ENCODE measurements around the gene LRP1. TPM values are rescaled to one million over a fixed set of nuclear protein-coding genes. Genes with fewer than 3 reads are reported as not detected.

The LRP1 gene
- total and polyA plus RNA-seq, 2 of the 13 experiments (the other 11 are each of a cell fraction or from before 2014, with no cell fraction given) = 14.7 to 30.8 TPM

DNA sequence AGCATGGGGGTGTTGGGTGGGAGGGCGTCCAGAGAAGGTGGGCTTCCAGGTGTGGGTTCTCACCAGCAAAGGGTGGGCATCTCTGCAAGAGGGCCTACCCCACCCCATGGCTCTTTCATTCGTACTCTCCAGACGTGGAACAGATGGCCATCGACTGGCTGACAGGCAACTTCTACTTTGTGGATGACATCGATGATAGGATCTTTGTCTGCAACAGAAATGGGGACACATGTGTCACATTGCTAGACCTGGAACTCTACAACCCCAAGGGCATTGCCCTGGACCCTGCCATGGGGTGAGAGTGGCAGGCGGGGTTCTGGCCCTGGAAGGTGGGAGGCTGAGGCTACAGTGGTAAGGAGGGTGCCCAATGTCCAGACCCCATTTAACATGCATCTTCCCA is 25.8 kb downstream of the LRP1 start:
- Histone ChIP-seq H2AFZ (ENCODE audit: low read length) (no peak overlapping the region), H3K4me1 (ENCODE audit: insufficient read depth, low read length) (peaks cover 66% of the 10 kb centered on the region), H3K27ac (ENCODE audit: extremely low read length, insufficient read depth, low read length) (no peak overlapping the region), H3K9ac (ENCODE audit: insufficient read depth, low read depth, low read length) (no peak overlapping the region), H3K4me2 (ENCODE audit: low read depth, low read length) (no peak overlapping the region; the same call in 1 of the 2 replicates), H3K79me2 (ENCODE audit: insufficient read depth, low read length) (peaks cover 3% of the 10 kb centered on the region), H3K36me3 (replicated peaks in 1 of 2; ENCODE audit: control insufficient read depth in 1 of 2, insufficient read depth in 2 of 2, low read length in 2 of 2) (peaks cover 44 to 55% of the 10 kb centered on the region in 2 experiments), H3K4me3 (replicated peaks in 1 of 3; ENCODE audit: insufficient read depth in 1 of 3, low read depth in 2 of 3, low read length in 3 of 3) (no peak overlapping the region), H4K20me1 (ENCODE audit: insufficient read depth, low read length) (no peaks in the 10 kb centered on the region; the same call in 1 of the 2 replicates), H3K27me3 (ENCODE audit: control insufficient read depth in 1 of 2, insufficient read depth in 2 of 2, low read length in 2 of 2) (no peaks in the 10 kb centered on the region), H3K9me3 (ENCODE audit: low read length) (no peaks in the 10 kb centered on the region)
- TF ChIP-seq MAFK (conservative IDR thresholded peaks at IDR 0.05 in 1 of 2, IDR thresholded peaks at IDR 0.05 in 1 of 2; ENCODE audit: low read length in 2 of 2) = no peak
- TF ChIP-seq GATA4 (IDR thresholded peaks at IDR 0.05; ENCODE audit: borderline replicate concordance, low read depth) = no peak
- TF ChIP-seq, protein P1, sequence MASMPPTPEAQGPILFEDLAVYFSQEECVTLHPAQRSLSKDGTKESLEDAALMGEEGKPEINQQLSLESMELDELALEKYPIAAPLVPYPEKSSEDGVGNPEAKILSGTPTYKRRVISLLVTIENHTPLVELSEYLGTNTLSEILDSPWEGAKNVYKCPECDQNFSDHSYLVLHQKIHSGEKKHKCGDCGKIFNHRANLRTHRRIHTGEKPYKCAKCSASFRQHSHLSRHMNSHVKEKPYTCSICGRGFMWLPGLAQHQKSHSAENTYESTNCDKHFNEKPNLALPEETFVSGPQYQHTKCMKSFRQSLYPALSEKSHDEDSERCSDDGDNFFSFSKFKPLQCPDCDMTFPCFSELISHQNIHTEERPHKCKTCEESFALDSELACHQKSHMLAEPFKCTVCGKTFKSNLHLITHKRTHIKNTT (CRISPR knock-in tag; IDR thresholded peaks at IDR 0.05) = no peak
- no peak for TF ChIP-seq CHD4 (IDR thresholded peaks at IDR 0.05; ENCODE audit: borderline replicate concordance, low read length)
- TF ChIP-seq ZNF251 (CRISPR knock-in tag; IDR thresholded peaks at IDR 0.05) = no peak
- TF ChIP-seq MED8 (CRISPR knock-in tag; IDR thresholded peaks at IDR 0.05; ENCODE audit: insufficient replicate concordance) = no peak
- TF ChIP-seq GFI1 (CRISPR knock-in tag; IDR thresholded peaks at IDR 0.05; ENCODE audit: borderline replicate concordance) = no peak
- TF ChIP-seq, protein P2, sequence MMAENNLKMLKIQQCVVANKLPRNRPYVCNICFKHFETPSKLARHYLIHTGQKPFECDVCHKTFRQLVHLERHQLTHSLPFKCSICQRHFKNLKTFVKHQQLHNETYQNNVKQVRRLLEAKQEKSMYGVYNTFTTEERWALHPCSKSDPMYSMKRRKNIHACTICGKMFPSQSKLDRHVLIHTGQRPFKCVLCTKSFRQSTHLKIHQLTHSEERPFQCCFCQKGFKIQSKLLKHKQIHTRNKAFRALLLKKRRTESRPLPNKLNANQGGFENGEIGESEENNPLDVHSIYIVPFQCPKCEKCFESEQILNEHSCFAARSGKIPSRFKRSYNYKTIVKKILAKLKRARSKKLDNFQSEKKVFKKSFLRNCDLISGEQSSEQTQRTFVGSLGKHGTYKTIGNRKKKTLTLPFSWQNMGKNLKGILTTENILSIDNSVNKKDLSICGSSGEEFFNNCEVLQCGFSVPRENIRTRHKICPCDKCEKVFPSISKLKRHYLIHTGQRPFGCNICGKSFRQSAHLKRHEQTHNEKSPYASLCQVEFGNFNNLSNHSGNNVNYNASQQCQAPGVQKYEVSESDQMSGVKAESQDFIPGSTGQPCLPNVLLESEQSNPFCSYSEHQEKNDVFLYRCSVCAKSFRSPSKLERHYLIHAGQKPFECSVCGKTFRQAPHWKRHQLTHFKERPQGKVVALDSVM (CRISPR knock-in tag; IDR thresholded peaks at IDR 0.05) = no peak
- no peak for TF ChIP-seq ZNF230 (CRISPR knock-in tag; IDR thresholded peaks at IDR 0.05)
- no peak for TF ChIP-seq NR2C2 (CRISPR knock-in tag; IDR thresholded peaks at IDR 0.05; ENCODE audit: borderline replicate concordance)
- TF ChIP-seq, protein P3, sequence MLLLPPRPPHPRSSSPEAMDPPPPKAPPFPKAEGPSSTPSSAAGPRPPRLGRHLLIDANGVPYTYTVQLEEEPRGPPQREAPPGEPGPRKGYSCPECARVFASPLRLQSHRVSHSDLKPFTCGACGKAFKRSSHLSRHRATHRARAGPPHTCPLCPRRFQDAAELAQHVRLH (CRISPR knock-in tag; IDR thresholded peaks at IDR 0.05; ENCODE audit: borderline replicate concordance, low read depth) = no peak
- no peak for TF ChIP-seq NFYC (CRISPR knock-in tag; IDR thresholded peaks at IDR 0.05)
- TF ChIP-seq, protein P4, sequence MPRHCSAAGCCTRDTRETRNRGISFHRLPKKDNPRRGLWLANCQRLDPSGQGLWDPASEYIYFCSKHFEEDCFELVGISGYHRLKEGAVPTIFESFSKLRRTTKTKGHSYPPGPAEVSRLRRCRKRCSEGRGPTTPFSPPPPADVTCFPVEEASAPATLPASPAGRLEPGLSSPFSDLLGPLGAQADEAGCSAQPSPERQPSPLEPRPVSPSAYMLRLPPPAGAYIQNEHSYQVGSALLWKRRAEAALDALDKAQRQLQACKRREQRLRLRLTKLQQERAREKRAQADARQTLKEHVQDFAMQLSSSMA (CRISPR knock-in tag; IDR thresholded peaks at IDR 0.05) = no peak
- intact Hi-C loops (cut with micrococcal nuclease; ENCODE audit: unreplicated experiment) (no loop called here), in situ Hi-C loops (cut with HindIII; ENCODE audit: extremely low pct_ligation_motif_present, low pct_unique_long_range_greater_than_20kb) (no loop called here)
- no peak for FAIRE-seq
- 98% methylated on average over 5 of the region's 6 CpGs for WGBS (ENCODE audit: low lambda C conversion rate)
- no peak for ATAC-seq
- ChIA-PET POLR2A (interaction anchor here (1.0 to 11.4 kb wide), 2 partner anchors 23 to 52 kb away, joined by 3 to 827 read pairs; partner anchors contain the start of gene LRP1), CTCF (ENCODE audit: low intra/inter-chr PET ratio, low total read pairs) (no interaction called here)
- DNase-seq (ENCODE audit: low spot score) = no peak
- BruUV-seq (replicated peaks) = no TSS peak

Measured in HepG2 (cell line).